AG09309 (cell line): ENCODE results near the gene ESPL1.
A peak's percentile ranks its signal among the peaks of the same experiment; 100 is the strongest.

ENCODE experiments used
- DNase-seq: peaks from one replicate; pipeline ENCODE4 v3.0.0-alpha.2; 2010; ENCODE audit warnings: low read depth
- H3K4me3 ChIP-seq: 2 replicates; pipeline ENCODE4 v1.5.1; 2011; ENCODE audit warnings: mild to moderate bottlenecking, low read depth, low read length, moderate library complexity; ENCODE audit not compliant: control insufficient read depth
- TF ChIP-seq, protein P1 (sequence below): IDR thresholded peaks from 2 replicates; pipeline ENCODE4 v1.5.1; 2011; ENCODE audit warnings: mild to moderate bottlenecking, low read depth, low read length, inconsistent platforms; ENCODE audit not compliant: insufficient read depth, control insufficient read depth; ENCODE audit errors: missing control alignments

The ESPL1 gene

DNA sequence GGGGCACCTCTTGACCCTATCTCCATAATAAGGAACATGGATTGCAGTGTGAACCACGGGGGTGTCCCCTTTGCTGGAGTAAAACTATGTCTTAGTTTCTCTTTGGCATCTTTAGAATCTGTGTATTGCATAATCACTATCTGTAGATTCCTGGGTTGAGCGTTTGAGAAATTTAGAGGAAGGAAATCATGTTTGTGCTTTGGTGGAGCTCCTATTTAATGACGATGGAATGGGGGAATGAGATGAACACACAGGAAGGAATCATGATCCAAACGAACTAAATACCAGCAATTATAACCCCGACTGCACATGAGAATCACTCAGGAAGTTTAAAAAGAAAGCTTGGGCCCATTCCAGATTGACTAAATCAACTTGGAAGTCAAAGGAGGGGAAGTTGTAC is 30.1 kb downstream of the ESPL1 start:
- H3K4me3 ChIP-seq: no peak overlapping the region
- DNase-seq: peak; percentile 75

DNA sequence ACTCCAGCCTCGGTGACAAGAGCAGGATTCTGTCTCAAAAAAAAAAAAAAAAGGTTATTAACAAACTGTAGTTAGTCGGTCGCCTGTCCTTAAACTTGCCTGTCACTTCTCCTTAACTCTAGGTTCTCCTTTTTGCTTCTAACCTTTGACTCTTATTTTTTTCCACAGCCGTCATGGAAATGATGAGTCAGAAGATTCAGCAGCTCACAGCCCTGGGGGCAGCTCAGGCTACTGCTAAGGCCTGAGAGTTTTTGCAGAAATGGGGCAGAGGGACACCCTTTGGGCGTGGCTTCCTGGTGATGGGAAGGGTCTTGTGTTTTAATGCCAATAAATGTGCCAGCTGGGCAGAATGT is 31.0 kb downstream of the ESPL1 start:
- TF ChIP-seq, protein P1, sequence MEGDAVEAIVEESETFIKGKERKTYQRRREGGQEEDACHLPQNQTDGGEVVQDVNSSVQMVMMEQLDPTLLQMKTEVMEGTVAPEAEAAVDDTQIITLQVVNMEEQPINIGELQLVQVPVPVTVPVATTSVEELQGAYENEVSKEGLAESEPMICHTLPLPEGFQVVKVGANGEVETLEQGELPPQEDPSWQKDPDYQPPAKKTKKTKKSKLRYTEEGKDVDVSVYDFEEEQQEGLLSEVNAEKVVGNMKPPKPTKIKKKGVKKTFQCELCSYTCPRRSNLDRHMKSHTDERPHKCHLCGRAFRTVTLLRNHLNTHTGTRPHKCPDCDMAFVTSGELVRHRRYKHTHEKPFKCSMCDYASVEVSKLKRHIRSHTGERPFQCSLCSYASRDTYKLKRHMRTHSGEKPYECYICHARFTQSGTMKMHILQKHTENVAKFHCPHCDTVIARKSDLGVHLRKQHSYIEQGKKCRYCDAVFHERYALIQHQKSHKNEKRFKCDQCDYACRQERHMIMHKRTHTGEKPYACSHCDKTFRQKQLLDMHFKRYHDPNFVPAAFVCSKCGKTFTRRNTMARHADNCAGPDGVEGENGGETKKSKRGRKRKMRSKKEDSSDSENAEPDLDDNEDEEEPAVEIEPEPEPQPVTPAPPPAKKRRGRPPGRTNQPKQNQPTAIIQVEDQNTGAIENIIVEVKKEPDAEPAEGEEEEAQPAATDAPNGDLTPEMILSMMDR: no peak
- no peak for DNase-seq
- peak overlapping the region; percentile 89 for H3K4me3 ChIP-seq

More for the DNA sequence above, 30.1 kb downstream of the ESPL1 start:
- TF ChIP-seq, protein P1: no peak

DNA sequence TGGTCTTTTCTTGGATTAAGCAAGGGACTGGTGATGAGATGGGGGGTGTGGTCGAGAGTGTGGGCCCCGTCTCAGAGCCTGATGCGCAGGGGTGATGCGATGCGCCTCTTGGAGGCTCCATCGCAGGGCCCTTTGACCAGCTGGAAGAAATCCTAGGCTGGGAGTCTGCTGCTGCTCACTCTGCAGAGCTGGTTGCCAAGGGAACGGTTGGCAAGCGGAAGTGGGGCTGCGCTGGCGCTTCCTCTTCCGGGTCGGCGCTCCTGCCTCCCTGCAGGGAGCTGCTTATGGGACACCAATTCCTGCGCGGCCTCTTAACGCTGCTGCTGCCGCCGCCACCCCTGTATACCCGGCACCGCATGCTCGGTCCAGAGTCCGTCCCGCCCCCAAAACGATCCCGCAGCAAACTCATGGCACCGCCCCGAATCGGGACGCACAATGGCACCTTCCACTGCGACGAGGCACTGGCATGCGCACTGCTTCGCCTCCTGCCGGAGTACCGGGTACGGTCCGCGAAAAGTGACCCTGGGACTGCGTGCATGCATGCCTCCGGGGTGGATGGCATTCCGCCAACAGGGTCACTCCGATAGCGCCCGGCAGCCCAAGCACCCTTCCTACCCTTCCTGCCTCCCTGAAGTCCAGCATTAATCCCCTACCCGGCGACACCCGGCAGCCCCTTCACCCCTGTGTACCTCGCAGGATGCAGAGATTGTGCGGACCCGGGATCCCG is 31.5 kb downstream of the ESPL1 start, which contains the start of gene MYG1:
Gene MYG1 (plus strand): TSS at position 242 of the 727 bp plus-strand sequence. CDS start 43 bp downstream, at position 285.
- H3K4me3 ChIP-seq: peak within 1 kb of the TSS; percentile 89
- no peak for DNase-seq
- TF ChIP-seq, protein P1: peak; percentile 35

- TF ChIP-seq, protein P1: no peak
- peak overlapping the region; percentile 89 for H3K4me3 ChIP-seq
- no peak for DNase-seq
These were observed 32.1 kb downstream of the ESPL1 start for GRCh38 chr12:53300187-53300586.

DNA sequence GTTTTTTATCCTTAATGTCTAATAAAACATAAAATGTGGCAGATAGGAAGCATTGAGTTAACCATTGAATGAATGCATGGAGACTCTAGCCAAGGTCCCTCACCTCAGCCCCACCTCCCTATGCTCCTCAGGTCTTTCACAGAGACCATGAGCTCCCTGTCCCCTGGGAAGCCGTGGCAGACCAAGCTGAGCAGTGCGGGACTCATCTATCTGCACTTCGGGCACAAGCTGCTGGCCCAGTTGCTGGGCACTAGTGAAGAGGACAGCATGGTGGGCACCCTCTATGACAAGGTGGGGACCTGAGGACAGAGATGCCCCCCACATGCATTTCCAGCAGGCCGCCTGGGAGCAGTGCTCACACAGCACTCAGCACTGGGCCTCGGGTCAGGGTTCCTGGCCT is 34.8 kb downstream of the ESPL1 start:
- TF ChIP-seq, protein P1: no peak
- no peak for DNase-seq
- H3K4me3 ChIP-seq: no peak overlapping the region

DNA sequence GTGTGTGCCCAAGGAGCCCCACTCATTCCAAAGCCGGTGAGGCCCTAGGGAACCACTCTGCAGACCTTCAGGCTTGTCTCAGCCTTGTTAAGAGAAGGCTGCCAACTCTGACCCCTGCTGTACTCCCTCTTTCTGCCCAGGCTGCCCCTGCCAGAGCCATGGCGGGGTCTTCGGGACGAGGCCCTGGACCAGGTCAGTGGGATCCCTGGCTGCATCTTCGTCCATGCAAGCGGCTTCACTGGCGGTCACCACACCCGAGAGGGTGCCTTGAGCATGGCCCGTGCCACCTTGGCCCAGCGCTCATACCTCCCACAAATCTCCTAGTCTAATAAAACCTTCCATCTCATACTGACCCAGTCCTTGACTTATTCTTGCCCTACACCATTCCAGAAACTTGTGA is 38.7 kb downstream of the ESPL1 start:
- no peak overlapping the region for H3K4me3 ChIP-seq
- TF ChIP-seq, protein P1: no peak
- no peak for DNase-seq
